ENCODE data around the gene RTN4RL1. TPM values are rescaled to one million over a fixed set of nuclear protein-coding genes. Genes with fewer than 3 reads are reported as not detected.

The RTN4RL1 gene
- total RNA-seq, 6 experiments from 2014 or later, result 0.54 to 2.6 (median 1.4) TPM

DNA sequence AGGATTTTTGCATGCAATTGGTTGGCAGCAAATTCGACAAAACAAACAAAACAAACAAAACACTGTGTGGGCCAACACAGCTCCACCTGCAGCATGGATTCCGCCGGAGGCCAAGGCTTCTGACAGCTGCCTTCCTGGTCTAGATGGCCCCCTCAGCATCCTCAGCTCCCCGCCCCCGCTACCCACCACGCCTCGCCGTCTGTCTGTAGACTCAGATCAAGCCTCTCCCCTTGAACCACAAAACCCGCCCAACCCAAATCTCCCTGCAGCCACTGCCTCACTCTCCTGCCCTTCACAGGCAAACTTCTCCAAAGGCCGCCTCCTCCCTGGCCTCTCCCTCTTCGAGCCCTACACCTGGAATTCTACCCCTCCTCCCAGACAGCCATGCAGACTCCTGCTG lies 57.9 kb downstream of the RTN4RL1 start:
- Histone ChIP-seq H3K9me3 (no peaks in the 10 kb centered on the region), H3K4me3 (no peak overlapping the region), H3K36me3 (no peaks in the 10 kb centered on the region), H3K27me3 (no peaks in the 10 kb centered on the region), H3K27ac (no peak overlapping the region), H3K4me1 (no peaks in the 10 kb centered on the region)
- DNase-seq (no peak), ATAC-seq (peak; percentile 56 to 68 (median 60))
- intact Hi-C loops (cut with DNase I), result no loop called here
- WGBS (ENCODE audit: insufficient coverage, low coverage, low lambda C conversion rate, missing lambda C conversion rate), result 31% methylated on average over 3 of the region's 11 CpGs
- no peak for TF ChIP-seq POLR2A (IDR thresholded peaks at IDR 0.05)
- TF ChIP-seq, protein P1, sequence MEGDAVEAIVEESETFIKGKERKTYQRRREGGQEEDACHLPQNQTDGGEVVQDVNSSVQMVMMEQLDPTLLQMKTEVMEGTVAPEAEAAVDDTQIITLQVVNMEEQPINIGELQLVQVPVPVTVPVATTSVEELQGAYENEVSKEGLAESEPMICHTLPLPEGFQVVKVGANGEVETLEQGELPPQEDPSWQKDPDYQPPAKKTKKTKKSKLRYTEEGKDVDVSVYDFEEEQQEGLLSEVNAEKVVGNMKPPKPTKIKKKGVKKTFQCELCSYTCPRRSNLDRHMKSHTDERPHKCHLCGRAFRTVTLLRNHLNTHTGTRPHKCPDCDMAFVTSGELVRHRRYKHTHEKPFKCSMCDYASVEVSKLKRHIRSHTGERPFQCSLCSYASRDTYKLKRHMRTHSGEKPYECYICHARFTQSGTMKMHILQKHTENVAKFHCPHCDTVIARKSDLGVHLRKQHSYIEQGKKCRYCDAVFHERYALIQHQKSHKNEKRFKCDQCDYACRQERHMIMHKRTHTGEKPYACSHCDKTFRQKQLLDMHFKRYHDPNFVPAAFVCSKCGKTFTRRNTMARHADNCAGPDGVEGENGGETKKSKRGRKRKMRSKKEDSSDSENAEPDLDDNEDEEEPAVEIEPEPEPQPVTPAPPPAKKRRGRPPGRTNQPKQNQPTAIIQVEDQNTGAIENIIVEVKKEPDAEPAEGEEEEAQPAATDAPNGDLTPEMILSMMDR (IDR thresholded peaks at IDR 0.05), result no peak

DNA sequence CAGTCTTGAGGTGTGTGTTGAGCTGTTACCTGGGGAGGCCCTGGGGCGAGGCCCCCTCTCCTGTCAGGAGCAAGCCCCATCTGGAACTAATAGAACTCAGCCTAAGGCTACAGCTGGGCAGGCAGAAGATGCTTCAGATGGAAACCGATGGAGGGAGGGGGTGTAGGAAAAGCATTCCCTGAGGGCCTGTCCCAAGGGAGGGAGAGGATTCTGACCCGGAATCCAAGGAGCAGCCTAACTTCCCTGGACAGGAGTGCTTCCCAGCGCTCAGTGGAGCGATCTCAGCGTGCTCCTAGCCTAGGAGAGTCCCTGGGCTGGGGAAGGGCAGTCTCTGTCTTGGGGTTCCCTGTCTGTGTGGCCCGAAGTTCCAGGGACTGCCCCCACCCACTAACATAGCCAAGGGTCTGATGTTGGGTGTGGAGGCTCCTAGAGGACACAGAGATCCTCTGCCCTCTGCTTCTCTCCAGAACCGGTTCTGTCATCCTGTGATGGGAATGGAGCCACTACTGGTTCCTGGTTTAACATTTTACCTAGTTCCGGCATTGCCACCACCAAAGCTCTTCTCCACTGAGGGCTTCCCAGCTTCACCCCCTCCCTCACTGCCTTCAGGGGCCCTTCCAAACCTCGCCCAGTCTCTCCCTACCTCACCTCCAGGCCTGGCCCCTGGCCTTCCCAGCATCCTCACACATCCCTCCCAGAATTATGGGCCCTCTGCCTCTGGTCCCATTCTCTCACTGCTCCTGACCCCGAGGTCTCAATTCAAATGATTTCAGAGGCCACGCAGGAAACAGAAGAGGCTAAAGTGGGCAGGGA lies 58.7 kb downstream of the RTN4RL1 start:
- ATAC-seq (peak in 2 of 4 donors; percentile 8 to 9), DNase-seq (no peak)
- Histone ChIP-seq H3K9me3 (no peaks in the 10 kb centered on the region), H3K4me3 (no peak overlapping the region), H3K4me1 (no peaks in the 10 kb centered on the region), H3K36me3 (no peaks in the 10 kb centered on the region), H3K27ac (no peak overlapping the region), H3K27me3 (no peaks in the 10 kb centered on the region)
- TF ChIP-seq, protein P1 (IDR thresholded peaks at IDR 0.05), result no peak
- TF ChIP-seq POLR2A (IDR thresholded peaks at IDR 0.05), result no peak
- intact Hi-C loops (cut with DNase I), result no loop called here
- WGBS (ENCODE audit: insufficient coverage, low coverage, low lambda C conversion rate, missing lambda C conversion rate), result 69% methylated on average over 7 of the region's 12 CpGs

DNA sequence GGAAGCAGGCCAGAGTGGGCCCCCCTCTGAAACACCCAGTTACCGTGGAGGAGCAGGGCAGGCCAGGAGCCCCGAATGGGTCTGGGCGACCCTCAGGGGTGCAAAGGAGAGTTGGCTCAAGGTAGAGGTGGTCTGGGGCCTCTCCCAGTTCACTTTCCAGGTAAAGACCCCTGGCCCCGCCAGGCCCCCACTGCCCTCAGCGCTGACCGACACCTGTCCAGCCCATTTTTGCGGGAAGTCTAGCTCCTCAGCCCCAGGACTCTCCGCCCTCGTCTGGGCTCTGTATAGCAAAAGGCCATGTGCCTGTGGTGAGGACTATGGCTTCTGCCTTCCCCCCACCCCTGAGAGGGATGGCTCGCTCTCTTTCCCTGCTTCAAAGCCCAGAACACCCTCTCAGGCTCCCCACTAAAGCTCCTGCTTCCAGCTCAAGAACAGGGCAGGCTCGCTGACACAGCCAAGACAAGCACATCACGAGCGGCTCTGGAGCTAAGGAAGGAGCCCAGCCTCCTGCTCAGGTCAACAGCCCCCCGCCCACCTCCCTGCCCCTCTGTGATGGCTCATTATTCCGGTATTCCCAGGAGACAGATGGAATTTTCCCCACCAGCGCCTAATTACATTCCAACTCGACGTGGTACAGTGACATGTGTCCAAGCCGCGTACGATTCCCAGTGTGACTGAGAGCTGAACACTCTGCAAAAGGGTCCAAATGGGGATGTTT lies 59.4 kb downstream of the RTN4RL1 start:
- 97% methylated on average over 13 of the region's 21 CpGs for WGBS (ENCODE audit: insufficient coverage, low coverage, low lambda C conversion rate, missing lambda C conversion rate)
- no peaks in the 10 kb centered on the region for H3K4me1 ChIP-seq
- no peak overlapping the region for H3K4me3 ChIP-seq
- no peaks in the 10 kb centered on the region for H3K36me3 ChIP-seq
- H3K27ac ChIP-seq, result no peak overlapping the region
- TF ChIP-seq, protein P1 (IDR thresholded peaks at IDR 0.05), result no peak
- TF ChIP-seq POLR2A (IDR thresholded peaks at IDR 0.05), result no peak
- DNase-seq (no peak), ATAC-seq (no peak)
- H3K27me3 ChIP-seq, result no peaks in the 10 kb centered on the region
- no peaks in the 10 kb centered on the region for H3K9me3 ChIP-seq
- intact Hi-C loops (cut with DNase I), result no loop called here

DNA sequence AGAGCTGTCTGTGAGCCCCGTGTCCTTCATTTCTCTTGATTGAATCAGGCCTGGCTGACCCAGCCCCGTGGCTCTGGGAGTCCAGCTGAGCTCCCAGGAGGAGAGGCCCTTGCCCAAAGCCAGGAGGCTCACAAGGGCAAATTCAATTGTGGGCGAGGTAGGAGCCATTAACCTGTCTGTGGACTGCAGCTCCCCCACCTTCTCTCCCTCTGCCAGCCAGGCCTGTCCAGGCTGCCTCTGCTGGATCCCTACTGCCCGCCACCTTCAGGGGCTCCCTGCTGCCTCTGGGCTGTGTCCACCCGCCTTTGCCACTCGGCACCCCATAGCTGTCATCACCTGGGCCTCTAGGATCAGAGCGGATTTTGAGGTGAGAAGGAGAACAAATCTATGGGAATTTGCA lies 61.9 kb downstream of the RTN4RL1 start:
- intact Hi-C loops (cut with DNase I), result no loop called here
- Histone ChIP-seq H3K4me3 (no peak overlapping the region), H3K27ac (no peak overlapping the region), H3K9me3 (no peaks in the 10 kb centered on the region), H3K27me3 (no peaks in the 10 kb centered on the region), H3K4me1 (no peaks in the 10 kb centered on the region), H3K36me3 (no peaks in the 10 kb centered on the region)
- DNase-seq (no peak), ATAC-seq (no peak)
- TF ChIP-seq POLR2A (IDR thresholded peaks at IDR 0.05), result no peak
- TF ChIP-seq, protein P1 (IDR thresholded peaks at IDR 0.05), result no peak
- no CpG with 5 or more reads among the region's 7 CpGs for WGBS (ENCODE audit: insufficient coverage, low coverage, low lambda C conversion rate, missing lambda C conversion rate)

Data from right lobe of liver (tissue), 6 donors.